Iris pigment epithelial cell (primary cell): ENCODE results near the gene GART.

ENCODE experiments used
- DNase-seq: peaks from one replicate; pipeline ENCODE4 v3.0.0-alpha.2; 2011; ENCODE audit warnings: low read depth

Gene GART

GRCh38 chr21:33541756-33542639 is at the start of gene GART:
Gene GART (minus strand): TSS chr21:33542117. CDS start chr21:33539315, 2,802 bp downstream.
- DNase-seq = peak; percentile 78

GRCh38 chr21:33588485-33589335 is 46.8 kb upstream of the GART start, which contains the start of gene DONSON:
Gene DONSON (minus strand): TSS chr21:33588684. CDS start chr21:33588641, 43 bp downstream.
- DNase-seq = peak; percentile 68

DNA sequence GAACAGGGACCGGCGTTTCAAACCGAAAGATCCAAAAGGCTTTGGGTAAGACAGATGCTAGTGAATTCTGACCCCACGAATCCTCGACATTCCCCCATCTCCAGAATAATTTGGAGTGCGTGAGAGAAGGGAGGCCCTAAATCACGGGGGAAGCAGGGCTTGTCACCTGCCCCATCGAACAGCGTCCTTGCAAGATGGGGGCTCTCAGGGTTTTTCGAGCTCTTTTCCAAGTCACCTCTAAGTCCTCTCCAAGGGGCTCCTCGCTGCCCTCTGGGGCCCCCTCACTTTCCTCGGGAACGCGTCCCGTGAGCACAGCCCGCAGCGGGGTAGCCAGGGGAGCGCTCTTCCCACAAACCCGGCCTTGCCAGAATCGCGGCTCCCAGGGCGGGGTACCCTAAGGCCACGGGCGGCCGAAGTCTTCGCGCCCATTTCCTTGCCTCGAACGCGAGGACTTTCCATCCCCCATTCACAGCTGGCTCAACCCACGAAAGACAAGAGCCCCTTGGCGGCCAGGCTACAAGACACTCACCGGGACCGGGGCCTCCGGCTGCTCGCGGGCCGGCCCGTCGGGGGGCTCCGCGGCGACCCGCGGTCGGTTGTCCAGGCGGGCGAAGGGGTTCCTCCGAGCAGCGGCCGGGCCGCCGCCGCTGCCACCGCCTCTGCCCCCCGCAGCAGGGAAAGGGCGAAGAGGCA is 46.0 kb upstream of the GART start:
- peak; percentile 26 for DNase-seq

DNA sequence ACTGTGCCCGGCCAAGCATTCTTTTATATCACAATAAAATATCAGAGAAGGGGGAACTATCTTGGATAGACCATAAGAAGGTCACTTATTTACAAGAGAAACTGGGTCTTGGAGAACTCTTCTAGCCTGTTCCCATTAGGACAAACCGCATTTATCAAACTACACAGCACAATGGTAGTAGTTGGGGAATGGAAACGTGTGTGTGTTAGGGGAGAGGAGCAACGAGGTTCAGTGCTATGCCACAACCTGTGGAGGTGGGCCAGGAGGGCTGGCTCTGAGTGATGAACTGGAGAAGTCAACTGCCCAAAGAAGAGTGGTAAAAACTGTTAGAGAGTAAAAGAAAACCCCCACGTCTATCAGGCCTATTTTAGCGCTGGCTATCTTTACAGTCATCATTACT is 45.0 kb upstream of the GART start:
- no peak for DNase-seq

DNA sequence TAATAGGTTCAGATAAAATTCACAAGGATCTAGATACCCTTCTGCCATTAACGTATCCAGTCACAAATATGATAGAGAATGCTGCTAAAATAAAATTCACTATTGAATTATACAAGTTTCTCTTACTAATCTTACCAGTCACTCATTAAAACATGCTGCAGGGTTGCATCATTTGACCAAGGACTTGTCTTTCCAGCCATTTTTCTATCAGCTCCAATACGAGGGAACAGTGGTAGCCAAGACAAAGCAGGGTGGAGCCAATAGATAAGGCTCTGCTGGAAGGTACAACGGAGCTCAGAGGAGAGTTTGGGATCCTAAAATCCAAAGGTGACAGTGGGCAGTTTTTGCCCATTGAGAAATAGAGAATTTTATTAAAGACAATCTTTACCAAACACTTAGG is 42.5 kb upstream of the GART start:
- DNase-seq = no peak

- DNase-seq = peak; percentile 25
Observed at GRCh38 chr21:33578959-33579542, 37.1 kb upstream of the GART start.

DNA sequence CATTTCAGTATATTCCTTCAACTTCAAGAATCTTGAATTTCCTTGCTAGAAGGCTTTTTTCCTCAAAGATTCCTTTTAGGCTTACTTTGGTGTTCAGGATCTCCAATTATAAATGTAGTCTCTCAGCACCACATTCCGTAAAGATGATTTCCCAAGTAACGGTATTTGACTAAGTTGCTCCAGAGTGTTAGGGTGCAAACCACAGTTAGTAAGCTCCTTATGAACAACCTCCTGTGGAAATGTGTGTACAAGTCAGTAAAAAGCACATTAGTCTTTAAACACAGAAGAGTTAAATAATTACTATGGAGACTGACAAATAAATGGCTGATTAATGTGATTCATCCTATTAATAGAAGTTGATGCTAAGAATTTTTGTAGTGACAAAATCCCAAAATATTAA is 36.3 kb upstream of the GART start:
- peak; percentile 56 for DNase-seq

DNA sequence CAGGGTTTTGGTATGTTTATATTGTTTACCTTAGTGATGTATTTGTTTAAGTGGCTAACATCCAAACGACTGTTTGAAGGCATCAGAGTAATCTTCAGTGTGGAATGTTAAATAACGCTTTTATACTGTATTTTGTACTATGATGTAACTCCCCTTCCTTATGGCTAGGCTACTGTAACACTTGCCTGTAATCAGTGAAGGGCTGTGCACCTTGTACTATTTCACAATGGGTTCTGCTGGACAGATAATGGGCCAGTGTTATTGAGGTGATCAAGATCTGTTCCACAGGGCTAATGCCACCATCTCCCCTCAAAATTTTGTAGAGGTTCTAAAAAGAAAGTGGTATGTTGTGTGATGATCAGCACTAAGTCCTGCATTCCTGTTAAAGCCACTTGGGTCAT is 34.8 kb upstream of the GART start:
- DNase-seq = peak; percentile 26

- peak; percentile 33 for DNase-seq
Observed at GRCh38 chr21:33572350-33572749, 30.4 kb upstream of the GART start.

GRCh38 chr21:33569991-33570390 is 28.1 kb upstream of the GART start:
- DNase-seq = no peak

GRCh38 chr21:33568448-33568847 is 26.5 kb upstream of the GART start:
- no peak for DNase-seq

DNA sequence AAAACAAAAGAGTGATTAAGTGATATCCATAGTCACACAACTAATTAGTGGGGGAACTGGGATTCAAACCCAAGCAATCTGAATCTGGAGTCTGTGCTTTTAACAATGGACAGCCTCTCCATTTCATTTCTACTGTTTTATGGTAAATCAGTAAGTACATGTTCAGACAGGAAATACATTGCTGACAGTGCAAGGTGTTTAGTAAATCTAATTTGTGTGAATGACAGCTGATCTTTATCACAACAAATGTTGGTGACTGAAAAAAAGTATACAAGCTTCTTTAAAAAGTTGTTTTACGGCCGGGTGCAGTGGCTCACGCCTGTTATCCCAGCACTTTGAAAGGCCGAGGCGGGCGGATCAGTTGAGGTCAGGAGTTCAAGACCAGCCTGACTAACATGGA is 26.0 kb upstream of the GART start:
- no peak for DNase-seq

DNA sequence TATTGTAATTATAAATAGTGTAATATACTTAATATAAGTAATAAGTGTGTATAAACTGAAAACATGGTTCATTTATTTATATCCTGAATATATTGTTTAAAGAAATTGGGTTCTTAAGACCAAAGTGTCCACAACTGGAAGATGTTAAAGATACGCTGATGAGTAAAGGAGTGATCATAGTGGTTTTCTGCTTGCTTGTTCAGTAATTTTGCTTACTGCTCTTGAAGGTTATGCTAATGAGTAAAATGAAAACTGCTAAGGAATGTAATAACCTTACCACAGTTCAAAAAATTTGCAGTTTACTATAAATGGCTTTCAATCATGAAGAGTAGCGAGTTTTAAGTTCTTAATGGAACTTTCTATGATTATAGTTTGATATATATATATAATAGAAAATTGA is 24.6 kb upstream of the GART start:
- DNase-seq = no peak

DNA sequence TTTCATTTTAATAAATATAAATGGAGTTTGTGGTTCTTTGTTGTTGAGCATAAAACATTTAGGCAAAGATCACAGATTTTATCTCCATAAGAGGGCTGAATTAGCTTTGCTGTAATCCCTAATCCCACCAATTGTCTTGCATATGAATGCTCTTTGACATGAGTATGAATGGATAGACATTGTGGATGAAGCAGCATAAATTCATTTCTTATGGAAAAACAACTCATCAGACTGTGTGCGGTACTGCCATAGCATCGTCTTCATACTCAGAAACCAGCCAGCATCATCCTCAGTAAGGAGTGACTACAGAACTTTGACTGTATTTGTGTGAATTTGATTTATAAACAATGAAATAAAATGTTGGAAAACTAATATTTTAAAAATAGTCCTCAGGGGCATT is 20.5 kb upstream of the GART start:
- no peak for DNase-seq

GRCh38 chr21:33561373-33561772 is 19.5 kb upstream of the GART start:
- no peak for DNase-seq

- DNase-seq = no peak
Observed at GRCh38 chr21:33560965-33561364, 19.0 kb upstream of the GART start.

GRCh38 chr21:33559813-33560212 is 17.9 kb upstream of the GART start:
- no peak for DNase-seq

DNA sequence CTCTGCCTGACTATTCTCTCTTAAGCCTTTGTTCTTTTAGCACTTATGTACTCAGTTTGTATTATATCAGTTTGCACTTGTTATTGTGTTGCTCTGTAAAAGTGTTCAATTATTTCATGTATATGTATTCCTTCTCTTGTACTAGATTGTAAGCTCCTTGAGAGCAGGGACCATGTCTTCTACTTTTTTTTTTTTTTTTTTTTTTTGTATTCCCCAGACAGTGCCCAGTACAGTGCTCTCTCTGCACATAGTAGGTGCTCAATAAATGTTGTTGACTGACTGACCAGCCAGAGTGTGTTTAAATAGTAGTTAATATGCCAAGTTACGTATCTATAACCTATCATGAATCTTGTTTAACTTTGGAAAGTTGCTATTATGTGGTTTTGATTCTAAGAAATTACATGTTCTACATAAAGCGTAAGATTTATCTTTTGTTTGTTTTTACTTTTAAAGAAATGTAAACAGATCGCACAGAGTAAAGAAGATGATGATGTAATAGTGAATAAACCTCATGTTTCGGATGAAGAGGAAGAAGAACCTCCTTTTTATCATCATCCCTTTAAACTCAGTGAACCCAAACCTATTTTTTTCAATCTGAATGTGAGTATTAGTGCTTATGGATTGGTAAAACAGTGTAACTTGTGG is 17.0 kb upstream of the GART start:
- no peak for DNase-seq

- no peak for DNase-seq
Observed at GRCh38 chr21:33557447-33557846, 15.5 kb upstream of the GART start.

- DNase-seq = no peak
Observed at GRCh38 chr21:33554982-33555344, 13.0 kb upstream of the GART start.

- DNase-seq = no peak
Observed at GRCh38 chr21:33554236-33554981, 12.5 kb upstream of the GART start.
